Endothelial cell of umbilical vein (primary cell): ENCODE measurements around the gene TEAD4. TPM values are rescaled to one million over a fixed set of nuclear protein-coding genes. Genes with fewer than 3 reads are reported as not detected.

Experiments
- BruUV-seq: library from RNA; stranded (reverse); fragments of 400-500 nt; replicated peaks from 2 replicates; lab custom pipeline; 2021; lab: Mats Ljungman, UMichigan
- CTCF ChIA-PET: fragments of 300-600, 350-600 bp; sonication (Branson Sonifier 250); formaldehyde crosslinking; loops from one replicate; lab custom pipeline; 2021; ENCODE audit warnings: antibody characterized with exemption, inconsistent platforms; lab: Charles Lee
- POLR2A ChIA-PET: fragments of 300-600, 350-600 bp; sonication (Branson Sonifier 250); formaldehyde crosslinking; loops from one replicate; lab custom pipeline; 2021; ENCODE audit warnings: antibody characterized with exemption, inconsistent platforms; lab: Charles Lee
- DNase-seq: peaks from one replicate; pipeline ENCODE4 v3.0.0-alpha.2; 2011; ENCODE audit warnings: low read depth, low spot score
- FAIRE-seq: peaks from 2 replicates; lab custom pipeline; 2011; peaks lifted over from hg19 to GRCh38; lab: Jason Lieb, UNC
- H2AFZ ChIP-seq: 2 replicates; pipeline ENCODE4 v1.6.0; 2012; ENCODE audit warnings: low read depth, low read length, control low read depth, inconsistent platforms
- H3K27ac ChIP-seq: 2 replicates; pipeline ENCODE4 v1.5.1; 2011; ENCODE audit warnings: low read depth, mild to moderate bottlenecking, control low read depth, low read length, moderate library complexity; ENCODE audit not compliant: insufficient read depth
- H3K27me3 ChIP-seq, 2 experiments: 2 replicates each; pipeline versions ENCODE4 v1.6.0 to v1.6.1; 2011; ENCODE audit warnings: low read length in 2 of 2, mixed read lengths in 1 of 2; ENCODE audit not compliant: control insufficient read depth in 2 of 2, insufficient read depth in 2 of 2
- H3K36me3 ChIP-seq, 2 experiments: 2 replicates in 1 of 2; 3 replicates in 1 of 2; pipeline ENCODE4 v1.5.1; 2011; ENCODE audit warnings: low read length in 2 of 2, mild to moderate bottlenecking in 1 of 2, moderate library complexity in 1 of 2; ENCODE audit not compliant: control insufficient read depth in 2 of 2, insufficient read depth in 2 of 2; ENCODE audit errors: extremely low read depth in 1 of 2
- H3K4me1 ChIP-seq: 3 replicates; pipeline ENCODE4 v1.5.1; 2011; ENCODE audit warnings: mild to moderate bottlenecking, low read length; ENCODE audit not compliant: control insufficient read depth, insufficient read depth; ENCODE audit errors: extremely low read depth
- H3K4me2 ChIP-seq: 2 replicates; pipeline ENCODE4 v1.6.1; 2011; ENCODE audit warnings: low read length, control low read depth, mixed read lengths; ENCODE audit not compliant: insufficient read depth
- H3K4me3 ChIP-seq, 3 experiments: fragments of 200-600 bp in 1 of 3; sonication (generic), shearing (Covaris generic) in 1 of 3; replicated peaks in 1 of 3; 2 replicates each; pipeline ENCODE4 v1.5.1; 2011 to 2016; ENCODE audit warnings: control low read depth in 3 of 3, low read length in 3 of 3, mild to moderate bottlenecking in 2 of 3, inconsistent platforms in 1 of 3, low read depth in 1 of 3, moderate library complexity in 1 of 3; ENCODE audit not compliant: insufficient read depth in 1 of 3
- H3K79me2 ChIP-seq: 2 replicates; pipeline ENCODE4 v1.6.0; 2012; ENCODE audit warnings: low read length, inconsistent platforms; ENCODE audit not compliant: control insufficient read depth, insufficient read depth
- H3K9ac ChIP-seq: replicated peaks from 2 replicates; pipeline ENCODE3; 2011; ENCODE audit warnings: low read length, control low read depth; ENCODE audit not compliant: insufficient read depth; ENCODE audit errors: extremely low read depth
- H3K9me1 ChIP-seq: replicated peaks from 3 replicates; pipeline ENCODE4 v1.6.0; 2011; ENCODE audit warnings: mild to moderate bottlenecking, low read length; ENCODE audit not compliant: control insufficient read depth, insufficient read depth; ENCODE audit errors: extremely low read depth
- H3K9me3 ChIP-seq: replicated peaks from 2 replicates; pipeline ENCODE4 v1.5.1; 2012; ENCODE audit warnings: low read length, inconsistent platforms; ENCODE audit not compliant: control insufficient read depth, insufficient read depth
- H4K20me1 ChIP-seq: replicated peaks from 2 replicates; pipeline ENCODE3; 2011; ENCODE audit warnings: mild to moderate bottlenecking, low read length; ENCODE audit not compliant: control insufficient read depth, insufficient read depth; ENCODE audit errors: extremely low read depth
- CTCF ChIP-seq, 2 donors: IDR thresholded peaks; 1 replicate in 1 of 2; 2 replicates in 1 of 2; pipeline ENCODE4 v1.5.1; 2011; ENCODE audit warnings: low read length in 2 of 2, mild to moderate bottlenecking in 2 of 2, moderate library complexity in 2 of 2, control low read depth in 1 of 2, inconsistent platforms in 1 of 2, low read depth in 1 of 2; ENCODE audit not compliant: insufficient read depth in 1 of 2; ENCODE audit errors: extremely low read depth in 1 of 2
- EZH2 ChIP-seq: IDR thresholded peaks from 2 replicates; pipeline ENCODE4 v1.6.1; 2012; ENCODE audit warnings: borderline replicate concordance, low read depth, mild to moderate bottlenecking, moderate library complexity, low read length, inconsistent platforms; ENCODE audit not compliant: severe bottlenecking
- FOS ChIP-seq: IDR thresholded peaks from 2 replicates; pipeline ENCODE4 v1.6.1; 2011; ENCODE audit warnings: mild to moderate bottlenecking, low read length, moderate library complexity, borderline replicate concordance; ENCODE audit not compliant: insufficient read depth
- GATA2 ChIP-seq: IDR thresholded peaks from 2 replicates; pipeline ENCODE4 v1.7.0; 2011; ENCODE audit warnings: low read depth, mild to moderate bottlenecking, moderate library complexity, mixed read lengths, low read length; ENCODE audit not compliant: insufficient read length, insufficient read depth
- JUN ChIP-seq: IDR thresholded peaks from 2 replicates; pipeline ENCODE4 v1.6.1; 2011; ENCODE audit warnings: borderline replicate concordance, low read depth; ENCODE audit not compliant: insufficient read length, insufficient read depth
- MYC ChIP-seq: IDR thresholded peaks from one replicate; pipeline ENCODE4 v1.6.1; 2011; ENCODE audit warnings: mild to moderate bottlenecking, low read depth, low read length
- POLR2A ChIP-seq: IDR thresholded peaks from 2 replicates; pipeline ENCODE4 v1.6.1; 2012; ENCODE audit warnings: low read depth, mild to moderate bottlenecking, control low read depth, low read length
- POLR2AphosphoS5 ChIP-seq: IDR thresholded peaks from 2 replicates; pipeline ENCODE4 v1.6.1; 2012; ENCODE audit warnings: low read depth, mild to moderate bottlenecking, control low read depth, low read length, moderate library complexity; ENCODE audit not compliant: insufficient read depth
- dilution Hi-C: fragments of 300-500 bp; cut with MboI; formaldehyde crosslinking; loops from one replicate; pipeline ENCODE4 v1.15.0; 2019; ENCODE audit warnings: low sequenced_read_pairs; ENCODE audit not compliant: extremely low pct_ligation_motif_present
- intact Hi-C: fragments of 100-400 bp; cut with micrococcal nuclease; formaldehyde crosslinking; loops from one replicate; pipeline ENCODE4 v1.10.0; 2022
- polyA plus RNA-seq, 4 experiments: library from polyadenylated mRNA; depleted of rRNA in 3 of 4; stranded (reverse) in 3 of 4; unstranded in 1 of 4; fragments of >200 nt; gene quantifications; 2 replicates each; pipeline versions ENCODE4 v1.2.1 to v1.2.3, GENCODE V29; 2011 to 2012; ENCODE audit warnings: missing spikeins in 1 of 4
- total RNA-seq: library from RNA; stranded (reverse); gene quantifications from 2 replicates; pipeline ENCODE4 v1.2.3, GENCODE V29; 2021
- TF ChIP-seq, protein P1 (sequence below): IDR thresholded peaks from 2 replicates; pipeline ENCODE4 v1.6.1; 2011; ENCODE audit not compliant: insufficient read depth, insufficient read length

Gene TEAD4
- total and polyA plus RNA-seq, 2 donors (not counting 3 experiments of a cell fraction or from before 2014, with no cell fraction given): 34.4 to 46.0 TPM

- dilution Hi-C loops: no loop called here
- Histone ChIP-seq H3K9me3 (no peaks in the 10 kb centered on the region), H4K20me1 (no peaks in the 10 kb centered on the region), H3K36me3 (peaks cover 5 to 22% of the 10 kb centered on the region in 2 experiments), H3K79me2 (no peaks in the 10 kb centered on the region), H3K4me1 (no peaks in the 10 kb centered on the region), H2AFZ (no peak overlapping the region), H3K27ac (no peak overlapping the region), H3K9me1 (no peaks in the 10 kb centered on the region), H3K4me2 (no peak overlapping the region), H3K9ac (no peak overlapping the region), H3K27me3 (no peaks in the 10 kb centered on the region), H3K4me3 (no peak overlapping the region)
- DNase-seq (no peak), FAIRE-seq (no peak)
- ChIA-PET CTCF (interaction anchor here (1.2 to 1.6 kb wide), 2 partner anchors 54 to 95 kb away, joined by 3 to 10 read pairs; no protein-coding TSS in a partner anchor), POLR2A (no interaction called here)
- intact Hi-C loops: no loop called here
- TF ChIP-seq JUN: no peak
- TF ChIP-seq CTCF (IDR thresholded peaks at IDR 0.05; ENCODE audit: extremely low read depth in 1 of 2, insufficient read depth in 1 of 2, low read depth in 1 of 2, low read length in 2 of 2): no peak
- TF ChIP-seq POLR2A: no peak
- no peak for TF ChIP-seq EZH2
- TF ChIP-seq POLR2AphosphoS5: no peak
- no peak for TF ChIP-seq GATA2
- no peak for TF ChIP-seq MYC
- TF ChIP-seq FOS: no peak
- TF ChIP-seq, protein P1, sequence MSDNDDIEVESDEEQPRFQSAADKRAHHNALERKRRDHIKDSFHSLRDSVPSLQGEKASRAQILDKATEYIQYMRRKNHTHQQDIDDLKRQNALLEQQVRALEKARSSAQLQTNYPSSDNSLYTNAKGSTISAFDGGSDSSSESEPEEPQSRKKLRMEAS: no peak
- no TSS peak for BruUV-seq
Observed at GRCh38 chr12:2939191-2939590, 20.0 kb upstream of the TEAD4 start.
